Neural cell (in vitro differentiated cells): ENCODE results near the gene ERC2.
A peak's percentile ranks its signal among the peaks of the same experiment; 100 is the strongest.

Source experiments
- CTCF ChIP-seq: fragments of 450-650 bp; IDR thresholded peaks from 2 replicates; pipeline ENCODE4 v1.5.1; 2014; ENCODE audit warnings: antibody characterized with exemption, mild to moderate bottlenecking, moderate library complexity; ENCODE audit not compliant: poor library complexity, severe bottlenecking
- EZH2 ChIP-seq: fragments of 200-600, 300-800 bp; shearing (Covaris generic), sonication (generic); IDR thresholded peaks from 2 replicates; pipeline ENCODE4 v1.6.1; 2014; ENCODE audit warnings: antibody characterized with exemption, low read length, borderline replicate concordance, mild to moderate bottlenecking; ENCODE audit not compliant: insufficient read depth, poor library complexity, severe bottlenecking
- MXI1 ChIP-seq: fragments of 450-650 bp; conservative IDR thresholded peaks from 2 replicates; pipeline ENCODE4 v1.6.1; 2014; ENCODE audit warnings: antibody characterized with exemption, mild to moderate bottlenecking; ENCODE audit not compliant: poor library complexity, severe bottlenecking
- RAD21 ChIP-seq: fragments of 450-650 bp; conservative IDR thresholded peaks from 2 replicates; pipeline ENCODE4 v1.6.1; 2014; ENCODE audit warnings: antibody characterized with exemption, mild to moderate bottlenecking, moderate library complexity
- TAF1 ChIP-seq: IDR thresholded peaks from 2 replicates; pipeline ENCODE4 v1.6.1; 2012; ENCODE audit warnings: low read depth

GRCh38 chr3:56251343-56251945 lies 216.8 kb downstream of the ERC2 start:
- peak; percentile 89 for TF ChIP-seq CTCF
- no peak for TF ChIP-seq MXI1
- no peak for TF ChIP-seq TAF1
- peak; percentile 89 for TF ChIP-seq RAD21
- no peak for TF ChIP-seq EZH2
